ENCODE measurements around the gene AFF3.

AFF3 gene

GRCh38 chr2:100073110-100073509 is 69.3 kb downstream of the AFF3 start:
- DNase-seq (ENCODE audit: low read depth in 1 of 2, low spot score in 1 of 2): no peak

GRCh38 chr2:100072503-100072902 is 69.9 kb downstream of the AFF3 start:
- DNase-seq (ENCODE audit: low read depth in 1 of 2, low spot score in 1 of 2): no peak

GRCh38 chr2:100071335-100072043 is 70.9 kb downstream of the AFF3 start:
- no peak for DNase-seq (ENCODE audit: low read depth in 1 of 2, low spot score in 1 of 2)

DNA sequence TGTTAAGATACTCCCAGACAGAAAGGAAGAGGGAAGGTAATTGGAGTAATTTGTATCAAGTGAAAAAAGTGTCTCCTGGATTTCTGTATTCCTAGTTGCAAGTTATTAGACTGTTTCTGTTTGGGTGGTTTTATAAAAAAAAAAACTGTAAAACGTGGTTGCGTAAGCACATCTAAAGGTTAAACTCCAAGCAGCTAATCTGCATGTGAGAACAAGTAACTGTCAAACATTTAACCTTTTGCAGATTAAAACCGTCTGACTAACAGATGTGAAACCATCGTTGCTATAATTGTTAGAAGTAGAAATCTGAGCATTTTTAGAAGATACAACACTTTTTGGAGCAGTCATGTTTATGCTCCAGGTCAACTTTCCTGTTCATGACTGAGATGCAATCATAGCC is 72.3 kb downstream of the AFF3 start:
- DNase-seq (ENCODE audit: low read depth in 1 of 2, low spot score in 1 of 2): no peak

DNA sequence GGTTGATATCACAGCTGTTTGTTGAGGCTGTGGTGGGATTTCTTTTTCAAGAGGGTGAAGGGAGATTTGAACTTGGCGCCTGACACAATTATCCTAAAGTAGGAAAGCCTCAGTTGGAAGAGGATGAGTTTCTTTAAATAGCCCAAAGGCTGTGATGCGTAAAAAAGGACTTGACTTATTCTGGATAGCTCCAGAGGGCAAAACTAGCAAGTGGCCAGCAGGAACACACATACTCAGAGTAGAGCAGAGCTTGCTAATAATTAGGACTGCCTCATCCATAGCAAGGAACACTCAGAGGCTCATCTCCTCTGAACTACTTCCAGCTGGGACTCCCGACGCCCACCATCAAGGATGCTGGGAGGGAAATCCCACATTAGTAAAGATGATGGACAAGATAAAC is 74.0 kb downstream of the AFF3 start:
- no peak for DNase-seq (ENCODE audit: low read depth in 1 of 2, low spot score in 1 of 2)

DNA sequence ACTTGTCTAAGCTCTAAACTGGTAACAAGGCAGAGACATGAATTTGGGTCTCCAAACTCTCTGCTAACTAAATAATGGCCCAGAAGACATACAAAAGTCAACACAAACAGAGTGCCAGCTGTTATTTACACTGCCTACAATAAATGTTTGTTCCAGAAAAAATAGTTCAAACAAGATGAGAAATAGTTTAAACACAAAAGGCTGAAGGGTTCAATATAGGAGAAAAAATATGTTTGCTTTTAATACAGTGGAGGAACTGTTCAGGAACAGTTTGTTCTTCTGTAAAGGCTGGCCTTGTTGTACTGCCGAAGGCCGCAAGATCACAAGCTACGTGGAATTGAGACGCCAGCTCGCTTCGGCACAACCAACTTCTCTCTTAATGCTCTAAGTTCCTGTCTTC is 74.6 kb downstream of the AFF3 start:
- no peak for DNase-seq (ENCODE audit: low read depth in 1 of 2, low spot score in 1 of 2)

GRCh38 chr2:100066856-100067255 is 75.5 kb downstream of the AFF3 start:
- DNase-seq (ENCODE audit: low read depth in 1 of 2, low spot score in 1 of 2): no peak

DNA sequence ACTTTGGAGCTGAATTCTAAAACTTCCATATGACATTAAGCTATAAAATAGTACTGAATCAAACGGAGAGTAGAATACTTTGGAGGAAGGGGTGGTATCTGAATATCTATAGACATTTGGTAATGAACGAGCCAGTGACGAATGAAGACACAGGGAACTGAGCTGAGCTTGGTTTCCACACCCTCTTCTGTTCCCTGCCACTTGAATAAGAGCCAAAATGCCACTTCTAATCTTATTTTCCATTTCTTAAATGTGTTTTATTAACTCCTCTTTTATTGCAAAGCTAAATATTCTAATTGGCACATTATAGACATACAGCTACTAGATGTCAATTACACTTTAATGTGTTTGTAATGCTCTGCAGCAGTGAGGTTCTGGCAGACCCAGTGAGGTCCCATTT is 76.1 kb downstream of the AFF3 start:
- DNase-seq (ENCODE audit: low read depth in 1 of 2, low spot score in 1 of 2): no peak

GRCh38 chr2:100064592-100065428 is 77.6 kb downstream of the AFF3 start:
- DNase-seq (ENCODE audit: low read depth in 1 of 2, low spot score in 1 of 2): no peak

GRCh38 chr2:100064165-100064564 is 78.2 kb downstream of the AFF3 start:
- no peak for DNase-seq (ENCODE audit: low read depth in 1 of 2, low spot score in 1 of 2)

DNA sequence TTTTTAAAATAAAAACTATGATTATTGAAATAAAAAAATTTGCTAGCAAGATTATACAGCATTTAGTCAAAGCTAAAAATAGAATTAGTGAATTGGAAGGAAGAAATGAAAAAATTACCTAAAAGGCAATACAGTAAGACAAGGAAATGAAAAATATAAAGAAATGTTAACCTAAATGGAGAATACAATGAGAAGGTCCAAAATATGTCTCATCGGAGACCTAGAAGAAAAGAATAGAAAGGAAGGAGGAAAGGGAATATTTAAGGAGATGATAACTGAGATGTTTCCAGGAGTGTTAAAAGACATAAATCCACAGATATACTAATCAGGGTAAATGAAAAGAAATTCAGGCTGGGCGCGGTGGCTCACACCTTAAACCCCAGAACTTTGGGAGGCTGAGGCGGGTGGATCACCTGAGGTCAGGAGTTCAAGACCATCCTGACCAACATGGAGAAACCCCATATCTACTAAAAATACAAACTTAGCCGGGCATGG is 78.9 kb downstream of the AFF3 start:
- no peak for DNase-seq (ENCODE audit: low read depth in 1 of 2, low spot score in 1 of 2)

DNA sequence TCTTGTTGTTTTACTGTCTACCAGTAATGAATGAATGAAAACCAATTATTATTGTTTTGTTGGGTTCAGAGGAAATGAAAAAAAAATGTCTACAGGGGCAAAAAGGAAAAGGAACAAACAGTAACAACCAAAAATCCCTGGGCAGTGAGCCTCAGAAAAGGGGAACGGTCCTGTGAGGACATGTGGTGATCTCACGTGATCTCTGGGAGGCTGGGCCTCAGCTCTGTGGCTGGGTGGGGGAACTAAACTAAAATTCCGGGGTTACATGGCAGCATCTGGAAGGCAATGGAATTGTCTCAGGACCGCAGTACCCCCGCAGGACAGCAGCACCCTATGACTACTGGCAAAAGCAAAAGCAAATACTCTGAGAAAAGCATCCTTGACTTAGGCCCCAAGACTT is 80.1 kb downstream of the AFF3 start:
- DNase-seq (ENCODE audit: low read depth in 1 of 2, low spot score in 1 of 2): no peak

GRCh38 chr2:100060875-100061274 is 81.5 kb downstream of the AFF3 start:
- peak in 1 of 2 donors; percentile 14 for DNase-seq (ENCODE audit: low read depth in 1 of 2, low spot score in 1 of 2)

DNA sequence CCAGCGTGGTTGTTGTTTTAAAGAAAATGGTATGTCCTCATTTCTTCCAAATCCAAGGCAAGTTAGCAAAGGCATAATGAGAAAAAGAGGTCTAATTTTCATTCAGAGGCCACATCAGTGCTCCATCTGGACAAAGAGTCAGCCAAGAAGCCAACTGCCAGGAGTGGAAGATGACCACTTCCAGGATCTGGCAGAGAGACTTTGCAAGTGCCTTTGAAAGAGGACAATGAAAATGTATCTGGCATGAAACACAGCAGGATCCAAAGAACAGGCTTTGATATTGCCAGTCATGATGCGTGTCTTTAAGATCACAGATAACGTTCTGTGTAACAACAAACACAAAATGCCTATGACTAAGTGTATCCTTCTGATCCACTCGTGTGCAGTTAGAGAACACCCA is 82.8 kb downstream of the AFF3 start:
- DNase-seq (ENCODE audit: low read depth in 1 of 2, low spot score in 1 of 2): no peak

DNA sequence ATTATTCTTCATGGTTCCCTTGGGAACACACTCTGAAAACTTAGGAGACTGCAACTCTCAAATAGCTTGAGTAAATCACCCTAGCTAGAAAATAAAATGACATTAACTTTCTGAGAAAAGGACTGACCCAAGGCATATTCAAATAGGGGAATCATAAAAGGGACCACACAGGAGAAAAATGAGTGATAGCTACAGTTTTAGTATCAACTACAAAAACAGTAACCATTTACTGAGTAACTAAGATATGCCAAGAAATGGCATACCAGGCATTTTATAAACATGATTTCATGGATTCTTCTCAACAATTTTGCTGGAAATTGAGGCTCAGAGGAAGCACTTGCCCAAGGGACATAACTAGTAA is 84.5 kb downstream of the AFF3 start:
- DNase-seq (ENCODE audit: low read depth in 1 of 2, low spot score in 1 of 2): no peak

DNA sequence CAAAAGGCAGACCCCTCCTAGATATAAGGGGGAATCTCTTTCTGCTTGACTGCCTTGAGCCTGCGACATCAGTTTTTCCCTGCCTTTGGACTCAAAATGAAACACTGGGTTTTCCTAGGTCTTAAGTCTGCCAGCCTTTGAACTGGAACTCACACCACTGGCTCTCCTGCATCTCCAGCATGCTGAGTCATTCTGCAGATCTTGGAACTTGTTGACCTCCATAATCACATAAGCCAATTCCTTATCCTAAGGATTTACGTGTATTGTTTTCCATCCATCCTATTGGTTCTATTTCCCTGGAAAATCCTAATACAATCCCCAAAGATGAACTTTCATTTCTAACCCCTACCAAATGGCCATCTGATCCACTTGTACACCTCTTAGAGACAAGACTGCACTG is 88.0 kb downstream of the AFF3 start:
- DNase-seq (ENCODE audit: low read depth in 1 of 2, low spot score in 1 of 2): no peak

DNA sequence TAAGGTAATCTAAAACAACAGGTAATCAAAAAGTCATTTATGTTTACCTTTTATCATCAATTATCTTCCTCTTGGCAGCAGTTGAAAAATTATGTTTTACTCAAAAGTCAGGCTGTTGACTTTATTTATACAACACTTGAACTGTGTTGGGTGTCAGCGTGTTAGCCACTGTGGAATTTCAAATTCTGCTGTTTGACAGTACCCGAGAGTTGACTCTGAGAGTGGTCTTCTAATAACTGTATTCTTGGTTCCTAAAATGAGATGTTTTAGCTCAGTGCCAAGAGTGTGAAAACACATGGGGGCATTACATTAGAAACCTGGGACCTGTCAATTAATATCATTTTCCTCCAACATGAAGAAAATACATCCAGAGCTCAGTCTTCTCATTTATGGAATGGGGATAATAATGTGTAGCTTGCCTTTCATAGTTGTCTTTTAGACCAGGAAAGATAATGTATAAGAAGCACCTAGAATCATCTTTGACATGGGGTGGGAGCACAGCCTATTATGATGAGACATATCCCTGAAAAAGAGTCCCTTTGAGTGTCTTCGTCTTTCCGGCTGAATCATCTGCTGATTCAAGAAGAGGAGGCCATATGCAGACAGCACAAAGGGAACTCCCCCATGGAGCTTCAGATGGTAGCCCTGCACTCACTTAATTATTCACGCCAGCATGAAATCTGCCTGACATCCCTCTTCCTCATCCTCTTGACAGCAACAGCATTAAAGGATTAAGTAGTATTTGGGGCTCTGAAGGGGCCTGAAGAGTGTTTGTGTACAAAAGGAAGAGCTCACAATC is 89.1 kb downstream of the AFF3 start:
- no peak for DNase-seq (ENCODE audit: low read depth in 1 of 2, low spot score in 1 of 2)

DNA sequence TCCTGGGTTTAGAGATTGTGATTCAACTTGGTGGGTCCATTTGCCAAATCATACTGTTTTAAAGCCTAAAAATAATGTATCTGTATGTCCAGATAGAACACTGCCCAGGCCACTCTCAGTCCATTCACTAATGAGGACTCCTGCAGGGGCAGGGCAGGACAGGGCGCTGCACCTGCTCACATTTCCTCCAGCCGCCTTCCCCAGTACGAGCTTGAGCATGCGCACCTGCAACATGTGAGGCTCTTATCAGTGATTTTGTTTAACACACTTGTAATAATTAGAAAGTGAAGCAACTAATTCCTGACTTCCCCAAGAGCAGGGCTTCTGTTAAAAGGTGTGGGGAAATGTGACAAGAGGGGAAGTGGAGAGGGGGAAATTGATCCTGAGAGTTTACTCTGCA is 89.7 kb downstream of the AFF3 start:
- DNase-seq (ENCODE audit: low read depth in 1 of 2, low spot score in 1 of 2): no peak

GRCh38 chr2:100051253-100051652 is 91.1 kb downstream of the AFF3 start:
- no peak for DNase-seq (ENCODE audit: low read depth in 1 of 2, low spot score in 1 of 2)

GRCh38 chr2:100050685-100051084 is 91.7 kb downstream of the AFF3 start:
- no peak for DNase-seq (ENCODE audit: low read depth in 1 of 2, low spot score in 1 of 2)

Data from activated CD4-positive, alpha-beta T cell treated with anti-CD3 and anti-CD28 coated beads, Interleukin-2, amount 50 U/mL, for 24 hours (primary cell).